NCI-H1694 (cell line): Measurements from ENCODE around the gene CAPRIN1.
"Not testable (repeated sequence)": the region's sequence is repeated elsewhere in the genome, so short reads cannot be mapped to it uniquely, and the experiment has no call there.

Experiments used
- DNase-seq: peaks from one replicate; lab custom pipeline; 2025; lab: John Stamatoyannopoulos, UW

The CAPRIN1 gene

DNA sequence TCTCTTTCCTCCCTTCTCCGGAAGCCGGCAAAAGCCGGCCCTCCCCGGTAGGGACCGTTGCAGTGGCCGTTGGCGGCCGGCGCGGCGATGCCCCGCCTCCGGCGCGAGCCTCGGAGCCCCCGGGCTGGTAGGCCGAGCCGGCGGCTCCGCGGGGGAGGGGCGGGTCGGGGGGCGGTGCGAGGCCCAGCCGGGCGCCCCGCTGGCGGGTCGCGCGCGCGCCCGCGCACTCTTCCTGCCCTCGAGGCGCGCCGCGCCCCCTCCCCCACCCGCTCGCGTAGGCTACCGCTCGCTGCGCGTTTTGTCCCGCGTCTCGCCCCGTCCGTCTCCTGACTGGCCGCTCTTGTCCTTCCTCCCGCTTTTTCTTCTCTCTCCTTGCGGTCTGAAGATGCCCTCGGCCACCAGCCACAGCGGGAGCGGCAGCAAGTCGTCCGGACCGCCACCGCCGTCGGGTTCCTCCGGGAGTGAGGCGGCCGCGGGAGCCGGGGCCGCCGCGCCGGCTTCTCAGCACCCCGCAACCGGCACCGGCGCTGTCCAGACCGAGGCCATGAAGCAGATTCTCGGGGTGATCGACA lies 591 bp downstream of the CAPRIN1 start:
- DNase-seq, result peak; percentile 37

GRCh38 chr11:34052608-34053160 lies 1.2 kb downstream of the CAPRIN1 start:
- DNase-seq, result no peak

DNA sequence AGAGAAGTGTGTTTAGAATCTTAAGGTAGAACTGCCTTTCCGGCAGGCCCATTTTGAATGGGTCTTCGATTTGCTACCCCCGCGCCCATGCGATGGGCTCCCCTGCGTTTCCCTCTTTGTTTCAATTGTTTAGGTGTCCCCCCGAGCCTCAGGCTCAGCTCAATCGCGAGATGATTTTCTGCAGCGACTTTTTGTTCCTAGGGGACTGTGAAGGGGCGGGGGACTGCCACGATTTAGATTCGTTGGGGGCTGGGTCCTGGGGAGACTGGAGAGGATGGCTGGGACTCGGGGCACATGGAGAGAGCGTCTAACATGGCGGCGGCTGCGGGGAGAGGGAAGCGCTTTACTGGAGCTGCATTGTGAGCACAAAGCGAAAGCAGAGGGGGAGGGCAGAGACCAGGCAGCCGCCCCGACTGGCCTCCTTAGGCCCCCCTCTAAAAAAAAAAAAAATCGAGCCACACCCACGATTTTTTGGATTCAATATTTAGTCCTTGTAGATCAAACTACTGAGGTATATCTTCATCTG lies 1.7 kb downstream of the CAPRIN1 start:
- peak; percentile 78 for DNase-seq

- not testable (repeated sequence) for DNase-seq
Observed at GRCh38 chr11:34054351-34054750, 2.8 kb downstream of the CAPRIN1 start.

DNA sequence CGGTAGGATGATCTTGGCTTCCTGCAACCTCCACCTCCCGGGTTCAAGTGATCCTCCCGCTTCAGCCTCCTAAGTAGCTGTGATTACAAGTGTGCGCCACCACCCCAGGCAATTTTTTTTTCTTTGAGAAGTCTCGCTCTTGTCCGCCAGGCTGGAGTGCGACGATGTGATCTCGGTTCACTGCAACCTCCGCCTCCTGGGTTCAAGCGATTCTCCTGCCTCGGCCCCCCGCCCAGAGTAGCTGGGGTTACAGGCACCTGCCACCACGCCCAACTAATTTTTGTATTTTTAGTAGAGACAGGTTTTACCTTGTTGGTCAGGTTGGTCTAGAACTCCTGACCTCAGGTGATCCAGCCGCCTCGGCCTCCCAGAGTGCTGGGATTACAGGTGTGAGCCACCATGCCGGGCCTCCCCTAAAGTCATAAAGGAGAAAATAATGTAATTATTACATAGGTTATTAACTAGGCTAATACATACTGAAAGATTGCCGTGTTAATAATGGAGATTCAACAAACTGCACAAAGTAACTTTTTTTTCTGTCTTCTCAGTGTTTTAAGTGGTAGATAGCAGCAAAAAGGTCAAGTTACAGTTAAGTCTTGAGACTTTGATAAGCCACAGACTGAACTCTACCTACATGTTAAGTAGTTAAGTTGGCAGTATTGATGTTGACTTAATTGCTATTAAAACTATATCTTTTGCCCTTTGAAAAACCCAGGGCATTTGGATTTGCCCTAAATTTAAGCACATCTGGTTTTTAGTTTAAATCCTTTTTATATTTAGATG lies 3.9 kb downstream of the CAPRIN1 start:
- DNase-seq, result no peak

GRCh38 chr11:34056672-34057071 lies 5.1 kb downstream of the CAPRIN1 start:
- DNase-seq, result no peak

- DNase-seq, result no peak
Observed at GRCh38 chr11:34063061-34063795, 11.7 kb downstream of the CAPRIN1 start.

DNA sequence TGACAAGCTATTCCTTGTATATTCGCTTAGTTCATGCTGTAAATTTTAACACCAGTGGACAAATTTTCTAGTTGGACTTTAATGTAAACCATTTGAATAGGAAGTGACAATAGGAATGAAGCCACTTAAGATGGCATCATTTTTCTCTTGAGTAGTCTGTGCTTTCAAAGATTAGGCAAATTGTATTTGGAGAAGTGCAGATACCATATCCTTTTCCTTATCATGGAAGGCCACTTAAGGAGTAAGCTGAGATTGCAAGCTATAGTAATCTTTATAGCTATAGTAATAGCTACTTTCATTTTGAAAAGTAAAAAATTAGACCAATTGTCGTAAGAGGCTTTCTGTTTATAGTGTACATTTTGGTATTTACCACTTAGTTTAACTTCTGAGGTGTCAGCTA lies 12.8 kb downstream of the CAPRIN1 start:
- no peak for DNase-seq

DNA sequence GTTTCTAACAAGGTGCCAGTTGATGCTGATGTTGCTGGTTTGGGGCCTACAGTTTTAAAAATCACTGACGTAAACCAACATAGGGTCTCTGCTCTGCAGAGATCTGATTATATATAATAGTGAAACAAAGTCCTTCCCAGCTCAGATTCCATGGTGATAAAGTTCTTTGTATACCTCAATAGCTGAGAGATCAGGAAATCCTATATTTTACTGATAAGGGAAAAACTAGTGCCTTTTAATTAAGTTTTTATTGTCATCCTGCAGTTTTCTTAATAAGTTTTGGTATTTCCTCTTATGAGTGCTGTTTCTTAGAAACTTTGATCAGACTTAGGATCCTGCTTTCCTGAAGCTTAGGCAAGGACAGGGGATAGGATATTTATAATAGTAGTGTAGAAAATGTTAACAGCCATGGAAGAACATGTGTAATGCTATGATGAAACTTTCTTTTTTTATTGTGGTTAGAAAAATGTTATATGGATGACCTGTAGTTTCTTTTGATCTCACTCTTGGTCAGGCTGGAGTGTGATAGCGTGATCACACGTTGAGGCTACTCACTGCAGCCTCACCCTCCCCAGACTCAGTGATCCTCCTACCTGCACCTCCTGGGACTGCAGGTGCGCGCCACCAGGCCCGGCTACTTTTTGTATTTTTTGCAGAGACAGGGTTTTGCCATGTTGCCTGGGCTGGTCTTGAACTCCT lies 14.1 kb downstream of the CAPRIN1 start:
- no peak for DNase-seq

GRCh38 chr11:34066766-34067165 lies 15.2 kb downstream of the CAPRIN1 start:
- DNase-seq, result not testable (repeated sequence)

GRCh38 chr11:34067383-34068065 lies 16.0 kb downstream of the CAPRIN1 start:
- no peak for DNase-seq

- no peak for DNase-seq
Observed at GRCh38 chr11:34068111-34068510, 16.6 kb downstream of the CAPRIN1 start.

DNA sequence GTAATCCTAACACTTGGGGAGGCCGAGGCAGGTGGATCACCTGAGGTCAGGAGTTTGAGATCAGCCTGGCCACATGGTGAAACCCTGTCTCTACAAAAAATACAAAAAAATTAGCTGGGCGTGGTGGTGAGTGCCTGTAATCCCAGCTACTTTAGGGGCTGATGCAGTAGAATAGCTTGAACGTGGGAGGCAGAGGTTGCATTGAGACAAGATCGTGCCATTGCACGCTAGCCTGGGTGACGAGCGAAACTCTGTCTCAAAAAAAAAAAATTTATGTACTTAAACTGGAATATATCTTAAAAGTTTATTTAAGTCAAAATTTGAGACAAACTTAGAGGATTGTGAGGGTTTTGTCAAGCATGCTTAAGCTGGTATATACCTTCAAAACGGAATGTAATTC lies 19.8 kb downstream of the CAPRIN1 start:
- DNase-seq, result not testable (repeated sequence)

DNA sequence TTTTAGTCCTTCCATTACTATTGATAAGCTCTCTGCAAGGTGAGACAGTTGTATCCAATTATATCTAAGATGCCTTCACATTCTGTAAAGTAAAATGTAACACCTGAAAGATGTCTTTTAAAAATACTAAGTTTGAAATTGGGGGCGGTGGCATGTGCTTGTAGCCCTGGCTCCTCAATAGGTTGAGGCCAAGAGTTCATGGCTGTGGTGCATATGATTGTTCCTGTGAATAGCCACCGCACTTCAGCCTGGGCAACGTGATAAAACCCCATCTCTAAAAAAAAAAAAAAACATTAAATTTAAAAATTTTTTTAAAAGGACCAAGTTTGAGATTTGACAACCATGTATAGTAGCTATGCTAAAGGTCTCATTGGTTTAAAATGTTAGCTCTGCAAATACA lies 20.5 kb downstream of the CAPRIN1 start:
- no peak for DNase-seq

GRCh38 chr11:34072832-34073231 lies 21.3 kb downstream of the CAPRIN1 start:
- no peak for DNase-seq

GRCh38 chr11:34074391-34074790 lies 22.9 kb downstream of the CAPRIN1 start:
- no peak for DNase-seq

DNA sequence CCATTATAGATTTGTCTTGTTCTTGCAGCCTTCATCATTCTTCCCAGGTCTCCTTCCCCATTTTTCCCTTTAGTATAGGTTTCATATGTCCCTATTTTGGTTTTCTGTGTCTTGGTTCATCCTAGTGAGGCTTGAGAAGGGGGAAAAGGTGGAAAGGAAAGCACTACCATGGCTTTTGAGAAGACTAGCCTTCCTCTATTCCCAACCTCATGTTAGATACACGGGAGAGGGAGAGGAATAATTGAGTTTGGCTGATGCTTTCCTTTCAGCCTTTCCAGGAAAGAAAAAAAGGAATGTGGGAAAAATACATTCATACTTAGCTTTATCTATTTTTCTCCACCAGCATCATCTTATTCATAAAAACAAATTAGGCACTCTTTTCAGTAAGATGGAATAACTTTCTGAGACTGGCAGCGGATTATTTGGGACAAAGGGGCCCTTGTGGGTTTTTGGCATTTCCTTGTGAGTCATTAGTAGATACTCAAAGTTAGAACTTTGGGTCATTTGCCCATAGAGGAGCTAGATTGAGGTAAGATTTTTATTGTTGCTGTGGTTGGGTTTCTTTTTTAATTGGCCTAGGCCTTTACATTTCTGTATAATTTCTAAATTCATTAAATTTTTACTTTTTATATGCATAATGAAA lies 23.8 kb downstream of the CAPRIN1 start:
- no peak for DNase-seq

DNA sequence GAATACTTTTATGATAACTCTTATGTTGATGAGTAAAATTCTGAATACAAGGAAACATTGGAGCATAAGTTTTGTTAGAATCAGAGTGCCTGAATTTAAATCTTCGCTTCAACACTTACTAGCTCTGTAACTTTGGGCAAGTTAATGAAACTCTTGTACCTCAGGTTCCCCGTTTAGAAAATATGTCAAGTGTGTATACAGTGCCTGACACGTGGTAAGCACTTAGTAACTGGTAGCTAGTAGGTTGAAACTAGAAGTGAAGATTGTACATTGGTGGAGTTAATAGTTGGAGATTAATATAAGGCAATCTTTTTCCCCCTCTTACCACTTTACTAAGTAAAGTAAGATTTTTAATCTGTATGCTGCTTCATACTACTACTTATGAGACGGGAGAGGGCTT lies 29.1 kb downstream of the CAPRIN1 start:
- no peak for DNase-seq

DNA sequence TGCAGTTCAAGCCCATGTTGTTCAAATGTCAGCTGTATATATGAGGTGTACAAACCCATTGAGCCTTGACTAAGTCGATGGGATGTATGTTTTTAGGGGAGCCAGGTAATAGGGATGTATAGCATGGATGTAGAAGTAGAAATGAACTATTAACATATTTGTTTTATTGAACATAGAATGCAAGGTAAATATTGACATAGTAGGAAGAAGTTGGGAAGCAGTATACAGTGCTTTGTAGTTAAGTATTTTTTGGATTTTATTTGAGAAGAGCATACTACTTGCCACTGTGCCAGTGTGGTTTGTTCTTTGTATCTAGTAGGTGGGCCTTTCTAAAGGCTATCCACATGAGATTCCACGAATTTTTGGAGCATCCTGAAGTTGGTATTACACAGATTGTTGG lies 33.1 kb downstream of the CAPRIN1 start:
- no peak for DNase-seq

DNA sequence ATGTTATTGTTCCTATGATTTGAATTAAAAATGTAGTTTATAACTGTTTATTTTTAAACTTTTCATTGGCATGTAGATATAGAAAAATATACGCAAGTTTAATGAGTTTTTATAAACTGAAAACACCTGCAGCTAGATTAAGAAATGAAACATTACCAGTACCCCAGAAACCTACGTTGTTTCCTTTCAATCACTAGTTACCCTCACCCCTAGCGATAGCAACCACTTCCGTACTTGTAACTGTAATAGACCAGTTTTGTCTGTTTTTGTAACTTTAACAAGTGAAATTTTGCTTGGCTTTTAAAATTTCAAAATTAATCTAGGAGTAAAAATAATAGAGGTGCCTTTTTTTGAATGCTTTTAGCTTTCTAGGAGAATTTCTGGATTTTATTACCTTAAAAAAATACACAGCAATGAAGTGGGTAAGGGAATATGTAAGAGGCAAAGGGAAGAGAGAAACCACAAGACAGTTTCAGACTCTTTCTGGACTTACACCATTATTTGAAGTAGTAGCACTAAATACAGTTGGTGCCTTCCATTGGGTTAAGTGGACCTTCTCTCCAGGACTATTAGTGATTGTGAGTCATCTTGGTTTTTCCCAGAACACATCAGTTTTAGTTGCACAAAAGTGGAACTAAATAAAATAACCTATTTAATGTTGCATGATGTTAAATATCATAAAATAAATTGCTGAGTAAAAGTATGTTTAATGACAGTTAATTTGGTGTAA lies 35.2 kb downstream of the CAPRIN1 start:
- DNase-seq, result no peak
